Measurements from ENCODE around the gene UTP3. TPM values are rescaled to one million over a fixed set of nuclear protein-coding genes. Genes with fewer than 3 reads are reported as not detected.
"Not testable (repeated sequence)": the region's sequence is repeated elsewhere in the genome, so short reads cannot be mapped to it uniquely, and the experiment has no call there.

UTP3 gene
- total RNA-seq, result 16.2 and 19.8 TPM in 2 replicates
- 12.0 and 13.9 TPM in 2 replicates for polyA plus RNA-seq

- H3K9me3 ChIP-seq (ENCODE audit: low read depth), result no peaks in the 10 kb centered on the region
- DNase-seq (ENCODE audit: low spot score), result peak; percentile 98
- under 1% methylated on average over 70 of the region's 70 CpGs for WGBS (ENCODE audit: low lambda C conversion rate, missing lambda C conversion rate)
These were observed at the start of gene UTP3 for GRCh38 chr4:70687821-70688794. TSS of gene UTP3 (plus strand) at chr4:70688532. CDS start at chr4:70688678, 146 bp downstream.

GRCh38 chr4:70640192-70640591, 48.1 kb upstream of the UTP3 start:
- Histone ChIP-seq H3K36me3 (replicated peaks; ENCODE audit: insufficient read depth, low read depth) (no peaks in the 10 kb centered on the region), H3K4me3 (no peak overlapping the region), H3K4me2 (no peak overlapping the region), H3K4me1 (ENCODE audit: insufficient read depth) (no peaks in the 10 kb centered on the region), H4K20me1 (ENCODE audit: insufficient read depth, poor library complexity, severe bottlenecking) (no peaks in the 10 kb centered on the region), H3K79me2 (no peaks in the 10 kb centered on the region), H3K9me2 (replicated peaks; ENCODE audit: insufficient read depth) (no peaks in the 10 kb centered on the region), H2AFZ (no peak overlapping the region), H3K9me3 (ENCODE audit: low read depth) (no peaks in the 10 kb centered on the region), H3K27ac (no peak overlapping the region), H3K27me3 (no peaks in the 10 kb centered on the region)
- DNase-seq (ENCODE audit: low spot score), result no peak
- no peak for TF ChIP-seq EZH2 (IDR thresholded peaks at IDR 0.05; ENCODE audit: borderline replicate concordance)
- no peak for TF ChIP-seq CTCF (IDR thresholded peaks at IDR 0.05; ENCODE audit: poor library complexity)
- TF ChIP-seq EZH2phosphoT487 (IDR thresholded peaks at IDR 0.05; ENCODE audit: low read depth, severe bottlenecking, unreplicated experiment), result no peak
- 89% methylated on average over 2 of the region's 2 CpGs for WGBS (ENCODE audit: low lambda C conversion rate, missing lambda C conversion rate)

More at GRCh38 chr4:70687821-70688794, at the start of gene UTP3:
- no peaks in the 10 kb centered on the region for H3K36me3 ChIP-seq (replicated peaks; ENCODE audit: insufficient read depth, low read depth)
- H3K9me2 ChIP-seq (replicated peaks; ENCODE audit: insufficient read depth), result no peaks in the 10 kb centered on the region
- H2AFZ ChIP-seq, result peak within 1 kb of the TSS; percentile 80
- no peaks in the 10 kb centered on the region for H3K27me3 ChIP-seq
- H3K4me1 ChIP-seq (ENCODE audit: insufficient read depth), result peaks cover 22% of the 10 kb centered on the region
- H3K4me3 ChIP-seq, result peak within 1 kb of the TSS; percentile 71
- H3K27ac ChIP-seq, result peak within 1 kb of the TSS; percentile 97
- H4K20me1 ChIP-seq (ENCODE audit: insufficient read depth, poor library complexity, severe bottlenecking), result peaks cover 4% of the 10 kb centered on the region
- H3K79me2 ChIP-seq, result peaks cover 45% of the 10 kb centered on the region
- H3K4me2 ChIP-seq, result peak within 1 kb of the TSS; percentile 93
- TF ChIP-seq CTCF (IDR thresholded peaks at IDR 0.05; ENCODE audit: poor library complexity), result peak; percentile 98
- TF ChIP-seq EZH2phosphoT487 (IDR thresholded peaks at IDR 0.05; ENCODE audit: low read depth, severe bottlenecking, unreplicated experiment), result no peak

GRCh38 chr4:70650741-70651140, 37.6 kb upstream of the UTP3 start:
- H3K4me3 ChIP-seq; H3K27me3 ChIP-seq; H4K20me1 ChIP-seq (ENCODE audit: insufficient read depth, poor library complexity, severe bottlenecking); H2AFZ ChIP-seq; H3K27ac ChIP-seq; H3K9me3 ChIP-seq (ENCODE audit: low read depth); H3K4me2 ChIP-seq; H3K4me1 ChIP-seq (ENCODE audit: insufficient read depth); H3K9me2 ChIP-seq (replicated peaks; ENCODE audit: insufficient read depth); H3K79me2 ChIP-seq; DNase-seq (ENCODE audit: low spot score); H3K36me3 ChIP-seq (replicated peaks; ENCODE audit: insufficient read depth, low read depth): not testable (repeated sequence)
- 86% methylated on average over 4 of the region's 4 CpGs for WGBS (ENCODE audit: low lambda C conversion rate, missing lambda C conversion rate)

GRCh38 chr4:70651864-70652506, 36.3 kb upstream of the UTP3 start:
- 22% methylated on average over 4 of the region's 4 CpGs for WGBS (ENCODE audit: low lambda C conversion rate, missing lambda C conversion rate)
- H3K79me2 ChIP-seq, result no peaks in the 10 kb centered on the region
- peak; percentile 38 for DNase-seq (ENCODE audit: low spot score)

More at GRCh38 chr4:70651864-70652506, 36.3 kb upstream of the UTP3 start:
- TF ChIP-seq CTCF (IDR thresholded peaks at IDR 0.05; ENCODE audit: poor library complexity) (peak; percentile 66), EZH2phosphoT487 (IDR thresholded peaks at IDR 0.05; ENCODE audit: low read depth, severe bottlenecking, unreplicated experiment) (no peak), EZH2 (IDR thresholded peaks at IDR 0.05; ENCODE audit: borderline replicate concordance) (no peak)
- Histone ChIP-seq H3K9me2 (replicated peaks; ENCODE audit: insufficient read depth) (no peaks in the 10 kb centered on the region), H4K20me1 (ENCODE audit: insufficient read depth, poor library complexity, severe bottlenecking) (no peaks in the 10 kb centered on the region), H3K27me3 (no peaks in the 10 kb centered on the region), H3K9me3 (ENCODE audit: low read depth) (no peaks in the 10 kb centered on the region), H3K4me1 (ENCODE audit: insufficient read depth) (peaks cover 3% of the 10 kb centered on the region), H3K4me3 (no peak overlapping the region), H3K4me2 (peak overlapping the region; percentile 34), H3K27ac (no peak overlapping the region), H3K36me3 (replicated peaks; ENCODE audit: insufficient read depth, low read depth) (no peaks in the 10 kb centered on the region), H2AFZ (peak overlapping the region; percentile 43)

All from hepatocyte (in vitro differentiated cells).